HG03575 (cell line): ENCODE results near the gene LSM3.
"Not testable (repeated sequence)": the region's sequence is repeated elsewhere in the genome, so short reads cannot be mapped to it uniquely, and the experiment has no call there.

Experiments
- ATAC-seq: cut with Tn5 transposase; IDR thresholded peaks from one replicate; pipeline ENCODE4 v1.9.1; 2021; ENCODE audit not compliant: unreplicated experiment, insufficient number of reproducible peaks, low FRiP score; ENCODE audit errors: extremely low read depth

Gene LSM3

GRCh38 chr3:14229695-14230094 is 51.1 kb downstream of the LSM3 start:
- ATAC-seq = not testable (repeated sequence)

DNA sequence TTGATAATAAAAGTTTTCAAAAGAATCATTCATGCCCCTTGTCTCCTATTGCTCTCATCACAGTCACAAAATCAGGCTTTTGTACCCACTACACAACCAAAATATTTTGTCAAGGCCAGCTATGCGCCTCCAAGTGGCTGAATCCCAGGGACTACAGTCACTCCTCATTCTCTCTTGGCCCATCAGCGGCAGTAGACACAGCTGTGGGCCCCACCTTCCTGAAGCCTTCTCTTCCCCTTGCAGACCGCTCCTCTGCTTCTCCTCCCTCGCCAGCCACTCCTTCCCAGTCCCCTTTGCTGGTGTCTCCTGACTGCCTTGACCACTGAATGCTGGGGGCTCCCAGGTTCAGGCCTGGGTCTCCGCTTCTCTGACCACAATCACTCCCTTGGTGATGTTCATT is 52.1 kb downstream of the LSM3 start:
- no peak for ATAC-seq

DNA sequence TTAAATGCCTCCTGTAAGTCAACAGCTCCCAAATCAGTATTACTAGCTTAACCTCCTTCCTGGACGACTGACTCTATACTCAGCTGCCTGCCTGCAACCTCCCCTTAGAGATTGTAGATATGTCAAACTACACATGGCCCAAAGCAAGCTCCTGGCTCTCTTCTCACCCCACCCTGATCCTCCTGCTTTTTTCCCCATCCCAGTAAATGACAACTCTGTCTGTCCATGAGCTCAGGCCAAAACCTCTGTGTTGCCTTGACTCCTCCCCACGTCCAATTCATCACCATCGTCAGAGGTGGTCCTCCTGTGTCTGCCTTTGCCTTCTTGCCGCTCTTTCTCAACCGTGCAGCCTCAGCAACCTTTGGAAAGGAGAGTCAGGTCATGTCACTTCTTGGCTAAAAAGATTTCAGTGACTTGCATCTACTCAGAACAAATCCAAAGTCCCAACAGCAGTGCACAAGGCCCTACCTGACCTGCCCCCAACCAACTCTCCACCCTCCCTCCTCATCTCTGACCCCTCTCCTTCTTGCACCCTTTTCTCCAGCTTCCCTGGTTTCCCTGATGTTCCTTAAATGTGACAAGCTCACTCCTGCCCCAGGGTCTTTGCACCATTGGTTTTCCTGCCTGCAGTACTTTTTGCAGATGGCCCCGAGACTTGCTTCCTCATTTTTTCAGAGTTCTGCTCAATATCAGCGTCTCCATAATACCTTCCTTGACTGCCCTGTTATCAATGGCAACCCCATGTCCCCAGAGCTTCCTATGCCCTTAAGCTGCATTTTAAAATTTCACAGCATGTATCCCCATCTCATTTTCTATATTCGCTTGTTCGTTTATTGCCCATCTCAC is 52.8 kb downstream of the LSM3 start:
- no peak for ATAC-seq

GRCh38 chr3:14231998-14232501 is 53.4 kb downstream of the LSM3 start:
- no peak for ATAC-seq

DNA sequence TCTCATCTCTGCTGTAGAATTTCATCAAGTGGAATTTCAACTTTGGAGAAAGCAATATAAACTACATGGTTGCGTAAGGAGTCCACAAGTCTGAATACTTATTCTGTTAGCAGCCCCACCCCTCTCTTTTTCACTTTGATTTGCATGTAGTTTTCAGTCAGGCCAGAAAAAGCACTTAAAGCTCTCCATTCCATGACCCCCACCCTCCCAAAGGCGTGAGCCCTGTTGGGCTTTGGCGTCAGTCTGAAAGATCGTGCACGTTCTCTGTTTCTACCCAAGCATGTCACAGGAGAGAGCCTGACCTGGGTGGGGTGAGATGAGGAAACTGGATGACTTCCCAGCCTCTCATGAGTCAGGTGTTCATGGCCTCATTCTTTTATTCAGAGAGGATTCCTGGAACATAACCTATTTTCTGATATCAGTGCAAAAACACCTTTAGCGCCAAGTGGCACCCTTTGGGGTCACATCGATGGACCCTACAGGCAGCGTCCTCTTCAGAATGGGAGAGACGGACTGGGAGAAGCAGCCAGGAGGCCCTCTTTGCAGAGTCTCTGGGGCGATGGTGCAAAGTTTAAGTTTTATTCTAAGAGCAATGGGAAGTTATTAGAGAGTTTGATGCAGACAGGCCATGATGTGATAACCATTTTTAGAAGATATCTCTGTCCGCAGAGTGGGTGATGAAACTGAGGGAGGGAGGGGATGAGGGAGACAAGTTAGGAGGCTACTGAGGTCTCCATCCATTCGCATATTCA is 55.8 kb downstream of the LSM3 start:
- no peak for ATAC-seq

DNA sequence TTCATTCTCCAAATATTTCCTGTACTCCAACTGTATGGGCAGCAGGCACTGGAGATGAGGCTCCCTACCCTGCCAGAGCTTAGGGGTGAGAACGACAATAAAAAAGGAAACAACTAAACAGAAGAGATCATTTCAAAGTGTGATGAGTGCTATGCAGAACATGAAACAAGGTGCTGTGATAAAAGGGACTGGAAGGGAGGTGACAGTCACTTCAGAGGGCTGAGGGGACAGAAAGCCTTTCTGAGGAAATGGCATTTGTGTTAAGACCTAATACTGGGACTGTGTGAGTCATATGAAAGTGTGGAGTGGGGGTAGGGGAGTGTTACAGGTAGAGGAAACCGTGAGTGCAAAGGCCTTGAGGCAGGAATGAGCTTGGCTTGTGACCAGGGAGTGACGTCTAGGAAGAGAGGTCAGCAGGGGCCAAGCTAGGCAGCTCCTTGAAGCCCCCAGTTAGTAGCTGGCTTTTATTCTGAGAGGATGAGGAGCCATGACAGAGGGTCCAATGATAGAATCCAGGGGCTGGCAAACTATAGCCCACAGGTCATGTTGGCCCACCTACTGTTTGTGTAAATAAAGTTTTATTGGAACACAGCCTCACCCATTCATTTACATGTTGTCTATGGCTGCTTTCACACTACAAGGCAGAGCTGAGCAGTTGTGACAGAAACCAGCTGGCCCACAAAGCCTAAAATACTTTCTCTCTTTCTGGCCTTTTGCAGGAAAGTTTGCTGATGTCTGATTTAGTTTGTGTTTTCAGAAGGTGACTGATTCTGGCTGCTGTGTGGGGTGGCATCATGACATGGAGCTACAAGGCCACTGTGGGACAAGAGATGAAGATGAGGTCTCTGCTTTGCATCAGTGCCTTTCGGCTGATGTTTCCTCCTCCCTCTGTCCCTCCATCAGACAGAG is 56.6 kb downstream of the LSM3 start:
- ATAC-seq = no peak

GRCh38 chr3:14235912-14236295 is 57.3 kb downstream of the LSM3 start:
- ATAC-seq = no peak

DNA sequence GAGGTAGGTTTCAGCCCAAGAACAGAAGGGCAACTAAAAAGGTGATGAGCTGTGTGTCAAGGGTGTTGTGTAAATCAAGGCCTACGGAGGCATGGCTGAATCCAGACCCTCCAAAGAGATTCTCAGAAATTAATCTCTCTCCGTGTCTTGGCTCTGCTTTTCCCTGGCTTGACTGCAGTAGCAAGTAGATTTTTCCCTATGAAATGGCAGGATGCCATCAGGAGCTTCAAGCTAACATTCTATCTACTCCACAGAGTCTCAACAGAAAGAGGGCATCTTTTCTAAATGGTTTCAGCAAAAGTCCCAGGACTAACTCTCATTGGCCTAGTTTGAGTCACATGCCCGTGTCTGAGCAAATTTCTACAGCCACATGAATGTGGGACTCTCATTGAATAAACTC is 58.3 kb downstream of the LSM3 start:
- no peak for ATAC-seq

DNA sequence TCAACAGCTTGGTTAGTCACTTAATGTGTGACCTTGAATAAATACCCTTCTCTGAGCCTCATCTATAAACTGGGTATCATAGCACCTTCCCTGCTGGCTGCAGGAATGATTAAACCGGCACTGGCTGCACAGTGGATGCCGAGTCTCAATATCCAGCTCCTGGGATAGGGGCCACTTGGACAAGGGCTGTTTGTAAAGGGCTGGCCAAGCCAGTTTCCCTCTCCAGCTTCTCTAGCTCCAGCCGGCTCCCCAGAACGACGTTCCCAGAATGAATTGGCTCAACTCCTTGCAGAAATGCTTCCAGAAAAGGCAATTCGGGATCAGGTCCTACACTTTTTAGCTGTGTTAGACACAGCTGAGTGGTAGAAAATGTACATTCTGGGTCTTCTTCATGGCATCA is 58.8 kb downstream of the LSM3 start:
- no peak for ATAC-seq

- ATAC-seq = no peak
Measured at GRCh38 chr3:14238356-14238755, 59.7 kb downstream of the LSM3 start.

DNA sequence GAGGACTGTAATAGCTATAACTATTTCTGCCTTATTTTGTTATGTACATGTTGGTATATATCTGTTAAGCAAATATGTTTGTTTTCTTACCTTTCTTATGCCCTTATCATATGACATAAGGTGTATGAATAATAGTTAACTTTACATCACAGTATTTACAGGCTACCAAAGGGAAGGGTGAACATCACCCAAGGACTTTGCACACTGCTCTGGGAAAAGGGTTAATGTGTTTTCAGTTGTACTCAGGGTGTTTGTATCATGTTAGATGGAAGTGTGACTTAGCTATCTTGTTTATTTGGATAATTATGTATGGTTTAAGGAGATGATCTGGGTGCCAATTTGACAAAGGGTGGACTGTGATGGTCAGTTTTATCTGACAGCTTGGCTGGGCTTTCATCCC is 60.3 kb downstream of the LSM3 start:
- no peak for ATAC-seq

DNA sequence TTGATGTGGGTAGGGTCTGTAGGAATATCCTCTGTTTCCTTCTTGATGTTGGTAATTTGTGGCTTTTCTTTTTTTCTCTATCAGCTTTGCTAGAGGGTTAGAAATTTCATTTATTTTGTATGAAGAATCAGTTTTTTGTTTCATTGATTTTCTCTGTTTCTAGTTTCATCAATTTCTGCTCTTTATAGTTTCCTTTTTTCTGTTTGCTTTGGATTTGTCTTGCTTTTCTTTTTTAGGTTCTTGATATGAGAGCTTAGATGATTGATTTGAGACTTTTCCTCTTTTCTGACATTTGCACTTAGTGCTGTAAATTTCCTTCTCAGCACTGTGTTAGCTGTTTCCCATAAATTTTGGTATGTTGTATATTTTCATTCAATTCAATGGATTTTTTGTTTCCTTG is 61.3 kb downstream of the LSM3 start:
- no peak for ATAC-seq

DNA sequence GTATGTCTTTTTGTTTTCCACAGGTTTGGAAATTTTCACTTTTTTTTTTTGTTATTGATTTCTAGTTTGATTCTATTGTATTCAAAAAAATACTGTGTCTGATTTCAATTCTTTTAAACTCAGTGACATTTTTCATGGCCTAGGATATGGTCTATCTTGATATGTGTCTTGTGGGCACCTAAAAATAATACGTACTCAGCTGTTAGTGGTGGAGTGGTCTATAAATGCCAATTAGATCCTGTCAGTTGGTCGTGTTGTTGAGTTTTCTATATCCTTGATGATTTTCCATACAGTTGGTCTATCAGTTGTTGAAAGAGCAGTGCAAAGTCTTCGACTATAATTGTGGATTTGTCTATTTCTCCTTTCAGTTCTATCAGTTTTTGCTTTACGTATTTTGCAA is 61.7 kb downstream of the LSM3 start:
- ATAC-seq = no peak

DNA sequence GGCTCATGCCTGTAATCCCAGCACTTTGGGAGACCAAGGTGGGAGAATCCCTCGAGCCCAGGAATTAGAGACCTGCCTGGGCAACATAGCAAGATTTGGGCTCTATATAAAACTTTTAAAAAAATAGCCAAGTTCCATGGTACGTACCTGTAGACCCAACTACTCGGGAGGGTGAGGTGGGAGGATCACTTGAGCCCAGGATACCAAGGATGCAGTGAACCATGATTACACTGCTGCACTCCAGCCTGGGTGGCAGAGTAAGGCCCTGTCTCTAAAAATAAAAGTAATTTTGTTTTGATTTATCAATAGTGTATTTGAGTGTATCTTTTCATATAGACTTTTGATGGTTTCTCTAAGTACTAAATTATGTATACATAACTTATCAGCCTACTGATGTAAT is 63.1 kb downstream of the LSM3 start:
- ATAC-seq = no peak

GRCh38 chr3:14242490-14243311 is 64.1 kb downstream of the LSM3 start:
- no peak for ATAC-seq

GRCh38 chr3:14243782-14244181 is 65.2 kb downstream of the LSM3 start:
- no peak for ATAC-seq

- no peak for ATAC-seq
Measured at GRCh38 chr3:14244521-14245247, 66.1 kb downstream of the LSM3 start.

- ATAC-seq = no peak
Measured at GRCh38 chr3:14245248-14245639, 66.6 kb downstream of the LSM3 start.
